Left lung (tissue), 10 donors: ENCODE results near the gene MTHFSD. TPM values are rescaled to one million over a fixed set of nuclear protein-coding genes. Genes with fewer than 3 reads are reported as not detected.
A peak's percentile ranks its signal among the peaks of the same experiment; 100 is the strongest.

Experiments used
- ATAC-seq: fragments of 200-7000 bp; cut with Tn5 transposase; one replicate; pipeline ENCODE4 v1.9.1; 2020; ENCODE audit warnings: moderate library complexity
- DNase-seq, 4 donors: peaks; one replicate each; pipeline ENCODE4 v3.0.0-alpha.2; 2013 to 2020
- H3K27ac ChIP-seq, 2 donors: fragments of 200-600 bp; sonication (generic) in 1 of 2; one replicate each; pipeline versions ENCODE4 v1.5.0 to v1.8.0; 2020 to 2021
- H3K27me3 ChIP-seq, 2 donors: fragments of 200-600 bp; sonication (generic) in 1 of 2; one replicate each; pipeline versions ENCODE4 v1.5.0 to v1.8.0; 2020 to 2021
- H3K36me3 ChIP-seq, 2 donors: fragments of 200-600 bp; sonication (generic) in 1 of 2; one replicate each; pipeline versions ENCODE4 v1.5.0 to v1.8.0; 2020 to 2021
- H3K4me1 ChIP-seq, 2 donors: fragments of 200-600 bp; one replicate each; pipeline ENCODE4 v1.8.0; 2021
- H3K4me3 ChIP-seq, 2 donors: fragments of 200-600 bp; sonication (generic) in 1 of 2; one replicate each; pipeline versions ENCODE4 v1.5.0 to v1.8.0; 2020 to 2021; ENCODE audit warnings: mild to moderate bottlenecking in 1 of 2
- H3K9me3 ChIP-seq, 2 donors: fragments of 200-600 bp; sonication (generic) in 1 of 2; one replicate each; pipeline versions ENCODE4 v1.5.0 to v1.8.0; 2020 to 2021
- CTCF ChIP-seq, 2 donors: fragments of 200-600 bp; sonication (generic) in 1 of 2; IDR thresholded peaks; one replicate each; pipeline versions ENCODE4 v1.5.0 to v1.8.0; 2021; ENCODE audit warnings: antibody characterized with exemption in 2 of 2
- intact Hi-C, 2 donors: fragments of 100-400 bp; cut with DNase I; formaldehyde crosslinking; loops; one replicate each; pipeline versions ENCODE4 v1.11.2 to v1.14.2; 2022
- polyA plus RNA-seq, 6 donors: library from polyadenylated mRNA; unstranded; fragments of 120-200 nt; gene quantifications; one replicate each; pipeline ENCODE4 v1.2.1, GENCODE V29; 2013; ENCODE audit not compliant: insufficient read length in 6 of 6
- total RNA-seq, 2 donors: library from RNA; stranded (reverse); fragmentation: NEBNext Ultra II Directional; extraction: Animal tissue kit (Norgen Biotek cat#: 25700); gene quantifications; one replicate each; pipeline ENCODE4 v1.2.1, GENCODE V29; 2021
- donor health status: DM: no; HTN: yes; CAD: no.
- donor health status: DM: no; HTN: no; CAD: no.

The MTHFSD gene
- total and polyA plus RNA-seq, 8 donors: 19.7 to 32.5 (median 28.5) TPM

GRCh38 chr16:86515777-86516622 lies 39.0 kb downstream of the MTHFSD start:
- peak in 2 of 4 donors; percentile 53 to 70 for DNase-seq
- Histone ChIP-seq H3K4me1 (peaks cover 7 to 18% of the 10 kb centered on the region in 2 donors), H3K27me3 (peaks cover 58 to 100% of the 10 kb centered on the region in 2 donors), H3K4me3 (peak overlapping the region; percentile 11 to 54), H3K9me3 (no peaks in the 10 kb centered on the region), H3K36me3 (no peaks in the 10 kb centered on the region), H3K27ac (peak overlapping the region; percentile 83 to 96)
- ATAC-seq: no peak
- intact Hi-C loops: loop anchor here (5.0 to 10.0 kb wide), 4 partner anchors 174 to 444 kb away; no protein-coding TSS in a partner anchor
- no peak for TF ChIP-seq CTCF (IDR thresholded peaks at IDR 0.05)

GRCh38 chr16:86515413-86515776 lies 39.6 kb downstream of the MTHFSD start:
- Histone ChIP-seq H3K27me3 (peaks cover 64 to 100% of the 10 kb centered on the region in 2 donors), H3K4me1 (peaks cover 7 to 24% of the 10 kb centered on the region in 2 donors), H3K36me3 (no peaks in the 10 kb centered on the region), H3K9me3 (no peaks in the 10 kb centered on the region), H3K27ac (peak overlapping the region; percentile 83 to 96), H3K4me3 (peak overlapping the region; percentile 11 to 54)
- no peak for TF ChIP-seq CTCF (IDR thresholded peaks at IDR 0.05)
- DNase-seq (peak in 2 of 4 donors; percentile 29 to 30), ATAC-seq (no peak)
- intact Hi-C loops: loop anchor here (5.0 to 10.0 kb wide), 4 partner anchors 173 to 443 kb away; no protein-coding TSS in a partner anchor

GRCh38 chr16:86514481-86515376 lies 40.3 kb downstream of the MTHFSD start:
- peaks cover 69 to 100% of the 10 kb centered on the region in 2 donors for H3K27me3 ChIP-seq
- no peaks in the 10 kb centered on the region for H3K9me3 ChIP-seq
- ATAC-seq (no peak), DNase-seq (peak in 1 of 4 donors; percentile 38)
- intact Hi-C loops: loop anchor here (5.0 to 10.0 kb wide), 4 partner anchors 172 to 442 kb away; no protein-coding TSS in a partner anchor
- peak overlapping the region; percentile 83 to 96 for H3K27ac ChIP-seq
- H3K36me3 ChIP-seq: no peaks in the 10 kb centered on the region
- no peak for TF ChIP-seq CTCF (IDR thresholded peaks at IDR 0.05)
- peaks cover under 1 to 26% of the 10 kb centered on the region in 2 donors for H3K4me1 ChIP-seq
- peak overlapping the region; percentile 50 to 54 for H3K4me3 ChIP-seq

GRCh38 chr16:86513471-86514277 lies 41.4 kb downstream of the MTHFSD start:
- Histone ChIP-seq H3K4me1 (peaks cover 0 to 32% of the 10 kb centered on the region in 2 donors), H3K36me3 (no peaks in the 10 kb centered on the region), H3K27me3 (peaks cover 78 to 100% of the 10 kb centered on the region in 2 donors), H3K9me3 (no peaks in the 10 kb centered on the region), H3K27ac (peak overlapping the region; percentile 83 to 96), H3K4me3 (peak overlapping the region; percentile 50 to 54)
- TF ChIP-seq CTCF (IDR thresholded peaks at IDR 0.05): no peak
- intact Hi-C loops: loop anchor here (10.0 kb wide), 2 partner anchors 319 to 439 kb away; no protein-coding TSS in a partner anchor
- ATAC-seq: no peak
- DNase-seq: peak in 2 of 4 donors; percentile 22 to 34
